Suprapubic skin (tissue), 4 donors: ENCODE measurements around the gene PLXDC1. TPM values are rescaled to one million over a fixed set of nuclear protein-coding genes. Genes with fewer than 3 reads are reported as not detected.

ENCODE experiments used
- DNase-seq, 2 donors: peaks; one replicate each; pipeline ENCODE4 v3.0.0-alpha.2; 2019; ENCODE audit warnings: low spot score in 2 of 2
- H3K27ac ChIP-seq: fragments of 200-600 bp; sonication (generic); one replicate; pipeline ENCODE4 v1.5.1; 2019
- H3K27me3 ChIP-seq: fragments of 200-600 bp; sonication (generic); one replicate; pipeline ENCODE4 v1.5.1; 2019
- H3K36me3 ChIP-seq: fragments of 200-600 bp; sonication (generic); one replicate; pipeline ENCODE4 v1.5.1; 2019
- H3K4me1 ChIP-seq: fragments of 200-600 bp; sonication (generic); one replicate; pipeline ENCODE4 v1.5.1; 2019
- H3K4me3 ChIP-seq: fragments of 200-600 bp; sonication (generic); one replicate; pipeline ENCODE4 v1.5.1; 2019; ENCODE audit warnings: mild to moderate bottlenecking
- H3K9me3 ChIP-seq: fragments of 200-600 bp; sonication (generic); one replicate; pipeline ENCODE4 v1.5.1; 2019
- CTCF ChIP-seq, 2 donors: fragments of 200-600 bp in 1 of 2; fragments of 450-650 bp in 1 of 2; sonication (generic) in 1 of 2; IDR thresholded peaks; one replicate each; pipeline ENCODE4 v1.5.1; 2016 to 2019; ENCODE audit warnings: antibody characterized with exemption in 2 of 2, mild to moderate bottlenecking in 1 of 2, moderate library complexity in 1 of 2
- EP300 ChIP-seq: sonication (generic); formaldehyde crosslinking; IDR thresholded peaks from one replicate; pipeline ENCODE4 v1.6.1; 2017; ENCODE audit warnings: antibody characterized with exemption
- POLR2A ChIP-seq, 2 donors: fragments of 450-650 bp; IDR thresholded peaks; one replicate each; pipeline ENCODE4 v1.6.1; 2017; ENCODE audit warnings: antibody characterized with exemption in 2 of 2, mild to moderate bottlenecking in 2 of 2, moderate library complexity in 2 of 2
- POLR2AphosphoS5 ChIP-seq, 3 donors: sonication (generic); formaldehyde crosslinking; IDR thresholded peaks; one replicate each; pipeline ENCODE4 v1.6.1; 2017; ENCODE audit warnings: antibody characterized with exemption in 3 of 3
- WGBS: methylation state at CpG from one replicate; pipeline ENCODE4 v1.1.5; 2018; 5-methylcytosine and 5-hydroxymethylcytosine counted together
- total RNA-seq, 4 donors: library from RNA; depleted of rRNA; stranded (reverse); fragments of >200 nt; gene quantifications; one replicate each; pipeline ENCODE4 v1.1.0, GENCODE V29; 2016

The PLXDC1 gene
- total RNA-seq, 4 donors from 2014 or later, result 5.3 to 14.1 (median 6.3) TPM

GRCh38 chr17:39074676-39075075 lies 76.8 kb downstream of the PLXDC1 start:
- no peak overlapping the region for H3K4me3 ChIP-seq
- 55% methylated on average over 2 of the region's 2 CpGs for WGBS
- peaks cover 7% of the 10 kb centered on the region for H3K4me1 ChIP-seq

GRCh38 chr17:39073916-39074315 lies 77.5 kb downstream of the PLXDC1 start:
- H3K4me3 ChIP-seq, result no peak overlapping the region
- no CpG with 5 or more reads among the region's 1 CpG for WGBS
- TF ChIP-seq EP300, result no peak
- no peak for TF ChIP-seq POLR2AphosphoS5 (IDR thresholded peaks at IDR 0.05)
- no peak for TF ChIP-seq CTCF (IDR thresholded peaks at IDR 0.05)
- no peak for TF ChIP-seq POLR2A (IDR thresholded peaks at IDR 0.05)
- H3K36me3 ChIP-seq, result no peaks in the 10 kb centered on the region
- no peaks in the 10 kb centered on the region for H3K27me3 ChIP-seq
- H3K4me1 ChIP-seq, result peaks cover 10% of the 10 kb centered on the region
- no peaks in the 10 kb centered on the region for H3K9me3 ChIP-seq
- no peak overlapping the region for H3K27ac ChIP-seq
- DNase-seq, result no peak

More at GRCh38 chr17:39074676-39075075, 76.8 kb downstream of the PLXDC1 start:
- Histone ChIP-seq H3K9me3 (no peaks in the 10 kb centered on the region), H3K27ac (no peak overlapping the region), H3K36me3 (no peaks in the 10 kb centered on the region), H3K27me3 (no peaks in the 10 kb centered on the region)
- no peak for DNase-seq
- no peak for TF ChIP-seq CTCF (IDR thresholded peaks at IDR 0.05)
- TF ChIP-seq POLR2A (IDR thresholded peaks at IDR 0.05), result no peak
- TF ChIP-seq EP300, result no peak
- TF ChIP-seq POLR2AphosphoS5 (IDR thresholded peaks at IDR 0.05), result no peak

- Histone ChIP-seq H3K9me3 (no peaks in the 10 kb centered on the region), H3K36me3 (no peaks in the 10 kb centered on the region), H3K27ac (no peak overlapping the region), H3K4me1 (peaks cover 10% of the 10 kb centered on the region), H3K4me3 (no peak overlapping the region), H3K27me3 (no peaks in the 10 kb centered on the region)
- WGBS, result 87% methylated on average over 3 of the region's 3 CpGs
- no peak for TF ChIP-seq POLR2A (IDR thresholded peaks at IDR 0.05)
- TF ChIP-seq POLR2AphosphoS5 (IDR thresholded peaks at IDR 0.05), result no peak
- TF ChIP-seq EP300, result no peak
- TF ChIP-seq CTCF (IDR thresholded peaks at IDR 0.05), result no peak
- DNase-seq, result no peak
Measured at GRCh38 chr17:39073353-39073752, 78.1 kb downstream of the PLXDC1 start.

DNA sequence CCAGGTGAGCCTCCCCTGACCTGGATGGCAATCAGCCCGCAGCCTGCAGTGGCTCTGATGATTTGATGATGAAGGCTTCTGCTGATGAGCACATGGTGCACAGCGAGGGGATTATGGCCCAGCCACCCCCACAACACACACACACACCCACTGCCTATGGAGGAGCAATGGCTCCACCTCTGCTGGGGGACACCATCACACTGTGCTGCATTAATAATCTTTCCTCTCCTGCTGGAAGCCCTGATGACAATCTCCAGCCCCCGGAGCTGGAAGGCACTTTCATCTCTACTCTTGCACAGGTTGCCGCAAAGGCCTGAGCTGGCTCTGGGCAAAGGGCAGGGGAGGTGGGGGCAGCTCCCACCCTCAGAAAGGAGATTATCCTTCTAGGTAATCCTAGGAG lies 79.9 kb downstream of the PLXDC1 start:
- DNase-seq, result no peak
- Histone ChIP-seq H3K36me3 (no peaks in the 10 kb centered on the region), H3K4me1 (peaks cover 10% of the 10 kb centered on the region), H3K27ac (no peak overlapping the region), H3K4me3 (no peak overlapping the region), H3K9me3 (no peaks in the 10 kb centered on the region), H3K27me3 (no peaks in the 10 kb centered on the region)
- TF ChIP-seq POLR2A (IDR thresholded peaks at IDR 0.05), result no peak
- TF ChIP-seq EP300, result no peak
- TF ChIP-seq CTCF (IDR thresholded peaks at IDR 0.05), result no peak
- 76% methylated on average over 2 of the region's 4 CpGs for WGBS

DNA sequence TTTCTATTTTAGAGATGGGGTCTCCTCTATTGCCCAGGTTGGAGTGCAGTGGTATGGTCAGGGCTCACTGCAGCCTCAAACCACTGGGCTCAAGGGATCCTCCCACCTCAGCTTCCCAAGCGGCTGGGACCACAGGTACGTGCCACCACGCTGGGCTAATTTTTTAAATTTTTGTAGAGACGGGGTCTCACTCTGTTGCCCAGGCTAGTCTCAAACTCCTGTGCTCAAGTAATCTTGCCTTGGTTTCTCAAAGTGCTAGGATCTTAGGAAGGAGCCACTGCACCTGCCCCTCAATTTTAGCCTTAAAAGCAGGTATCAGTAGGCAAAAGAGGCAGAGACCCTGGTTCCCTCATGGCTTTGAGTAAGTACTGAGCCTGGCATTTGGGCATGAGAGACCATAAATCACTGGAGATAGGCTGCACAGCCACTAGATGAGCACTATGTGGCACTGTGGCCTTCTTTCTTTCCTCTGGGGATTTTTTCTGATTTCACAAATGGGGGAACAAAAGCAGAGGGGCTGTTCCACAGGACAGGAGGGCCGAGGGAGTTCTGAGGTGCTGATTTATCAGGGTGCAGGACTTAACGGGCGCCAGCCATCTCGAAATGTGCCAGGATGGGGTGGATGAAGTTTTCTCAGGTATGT lies 82.2 kb downstream of the PLXDC1 start:
- TF ChIP-seq POLR2AphosphoS5 (IDR thresholded peaks at IDR 0.05), result no peak
- peak; percentile 19 to 57 for TF ChIP-seq CTCF (IDR thresholded peaks at IDR 0.05)
- WGBS, result 70% methylated on average over 8 of the region's 8 CpGs
- Histone ChIP-seq H3K9me3 (no peaks in the 10 kb centered on the region), H3K27ac (no peak overlapping the region), H3K36me3 (no peaks in the 10 kb centered on the region), H3K27me3 (no peaks in the 10 kb centered on the region), H3K4me3 (no peak overlapping the region), H3K4me1 (peaks cover 18% of the 10 kb centered on the region)
- no peak for DNase-seq
